Suprapubic skin (tissue), 4 donors: ENCODE data around the gene DDX19B.

ENCODE experiments used
- CTCF ChIP-seq, 2 donors: fragments of 200-600 bp in 1 of 2; fragments of 450-650 bp in 1 of 2; sonication (generic) in 1 of 2; IDR thresholded peaks; one replicate each; pipeline ENCODE4 v1.5.1; 2016 to 2019; ENCODE audit warnings: antibody characterized with exemption in 2 of 2, mild to moderate bottlenecking in 1 of 2, moderate library complexity in 1 of 2
- EP300 ChIP-seq: sonication (generic); formaldehyde crosslinking; IDR thresholded peaks from one replicate; pipeline ENCODE4 v1.6.1; 2017; ENCODE audit warnings: antibody characterized with exemption
- POLR2A ChIP-seq, 2 donors: fragments of 450-650 bp; IDR thresholded peaks; one replicate each; pipeline ENCODE4 v1.6.1; 2017; ENCODE audit warnings: antibody characterized with exemption in 2 of 2, mild to moderate bottlenecking in 2 of 2, moderate library complexity in 2 of 2
- POLR2AphosphoS5 ChIP-seq, 3 donors: sonication (generic); formaldehyde crosslinking; IDR thresholded peaks; one replicate each; pipeline ENCODE4 v1.6.1; 2017; ENCODE audit warnings: antibody characterized with exemption in 3 of 3

GRCh38 chr16:70341600-70341999, 42.6 kb downstream of the DDX19B start:
- no peak for TF ChIP-seq CTCF (IDR thresholded peaks at IDR 0.05)
- no peak for TF ChIP-seq EP300
- no peak for TF ChIP-seq POLR2AphosphoS5 (IDR thresholded peaks at IDR 0.05)
- TF ChIP-seq POLR2A (IDR thresholded peaks at IDR 0.05): no peak
